DMS 273 (cell line): ENCODE results near the gene ELAC1.

Experiments used
- DNase-seq: peaks from one replicate; lab custom pipeline; 2025; ENCODE audit not compliant: unreplicated experiment; lab: John Stamatoyannopoulos, UW

Gene ELAC1

DNA sequence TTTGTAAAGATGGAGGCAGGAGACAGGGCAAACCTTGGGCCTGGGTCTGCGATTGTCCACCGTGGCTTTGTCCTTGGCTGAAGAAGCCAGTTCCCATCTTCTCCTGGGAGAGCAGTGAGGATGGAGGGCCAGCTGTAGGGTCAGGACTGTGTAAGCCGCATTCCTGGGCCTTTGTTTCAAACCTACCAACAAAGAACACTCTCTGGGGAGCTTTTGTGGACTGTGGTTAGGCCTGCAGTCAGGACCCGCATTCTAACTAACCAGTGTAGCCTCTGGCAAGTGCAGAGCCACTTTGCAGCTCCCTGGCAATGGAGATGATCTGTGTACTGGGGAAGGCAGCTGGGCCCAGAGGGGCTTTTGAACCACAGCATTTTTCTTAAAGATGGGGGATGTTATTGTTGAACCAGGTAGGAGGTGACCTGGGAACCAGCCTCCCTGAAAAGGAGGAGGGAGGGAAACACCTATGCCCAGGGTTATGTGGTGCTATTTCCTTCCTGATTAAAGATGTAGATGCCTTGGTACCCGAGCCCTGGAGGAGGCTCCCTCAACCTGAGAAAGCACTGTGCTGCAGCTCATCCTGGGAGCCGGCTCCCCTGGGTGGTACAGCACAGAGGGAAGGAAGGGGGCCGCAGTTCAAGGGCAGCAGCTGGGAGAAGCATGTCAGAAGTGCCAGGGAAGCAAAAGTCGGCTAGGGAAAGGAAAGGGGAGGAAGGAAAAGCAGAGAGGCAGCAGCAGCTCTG, 49.5 kb downstream of the ELAC1 start:
- no peak for DNase-seq

GRCh38 chr18:51020536-51020935, 52.7 kb downstream of the ELAC1 start:
- no peak for DNase-seq

- DNase-seq = no peak
Measured at GRCh38 chr18:51021226-51021965, 53.6 kb downstream of the ELAC1 start.

GRCh38 chr18:51025512-51025911, 57.7 kb downstream of the ELAC1 start:
- DNase-seq = no peak

DNA sequence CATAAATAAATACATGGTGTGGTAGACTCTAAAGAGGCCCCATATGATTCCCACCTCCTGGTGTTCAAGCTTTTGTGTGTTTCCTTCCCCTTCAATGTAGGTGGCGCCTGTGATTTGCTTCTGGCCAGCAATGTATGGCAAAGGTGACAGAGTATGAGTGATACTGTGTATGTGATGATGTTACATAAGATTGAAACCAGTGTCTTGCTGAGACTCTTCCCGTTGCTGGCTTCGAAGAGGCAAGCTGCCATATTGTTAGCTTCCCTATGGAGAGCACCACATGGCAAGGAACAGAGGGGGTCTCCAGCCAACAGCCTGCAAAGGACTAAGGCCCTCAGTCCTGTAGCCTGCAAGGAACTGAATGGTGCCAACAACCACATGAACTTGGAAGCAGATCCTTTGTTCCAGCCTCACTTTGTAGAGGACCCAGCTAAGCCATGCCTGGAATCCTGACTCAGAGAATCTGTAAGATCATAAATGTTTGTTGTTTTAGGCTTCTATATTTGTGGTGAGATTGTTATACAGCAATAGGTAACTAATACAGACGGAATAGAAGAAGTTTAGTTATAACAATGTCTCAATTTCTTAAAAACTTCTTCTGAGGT, 60.5 kb downstream of the ELAC1 start:
- DNase-seq = peak; percentile 51

GRCh38 chr18:51029378-51029693, 61.5 kb downstream of the ELAC1 start:
- DNase-seq = no peak

DNA sequence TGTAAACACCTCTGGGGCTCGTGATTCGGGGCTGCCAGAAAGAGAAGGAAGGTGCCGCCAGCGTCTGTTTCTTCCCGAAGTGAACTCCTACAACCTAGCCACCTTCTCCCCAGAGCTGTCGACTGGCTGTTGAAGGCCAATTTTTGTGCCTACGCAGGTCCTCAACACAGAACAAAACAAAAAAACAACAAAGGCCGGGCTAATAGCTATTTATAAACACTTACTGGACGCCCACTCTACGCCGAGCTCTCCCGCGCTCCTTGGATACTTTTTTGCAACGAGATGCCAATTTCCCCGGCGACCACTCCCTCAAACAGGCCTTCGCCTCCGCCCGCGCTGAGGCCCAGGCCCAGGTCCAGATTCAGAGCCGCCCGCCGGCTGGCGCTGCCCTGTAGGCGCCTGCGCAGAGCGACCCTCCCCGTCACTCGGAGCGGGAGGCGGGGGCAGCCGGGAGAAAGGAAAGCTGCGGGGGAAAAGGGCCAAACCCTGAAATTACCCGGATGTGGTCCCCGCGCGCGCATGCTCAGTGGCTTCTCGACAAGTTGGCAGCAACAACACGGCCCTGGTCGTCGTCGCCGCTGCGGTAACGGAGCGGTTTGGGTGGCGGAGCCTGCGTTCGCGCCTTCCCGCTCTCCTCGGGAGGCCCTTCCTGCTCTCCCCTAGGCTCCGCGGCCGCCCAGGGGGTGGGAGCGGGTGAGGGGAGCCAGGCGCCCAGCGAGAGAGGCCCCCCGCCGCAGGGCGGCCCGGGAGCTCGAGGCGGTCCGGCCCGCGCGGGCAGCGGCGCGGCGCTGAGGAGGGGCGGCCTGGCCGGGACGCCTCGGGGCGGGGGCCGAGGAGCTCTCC, 62.1 kb downstream of the ELAC1 start, which contains the start of gene SMAD4:
Gene SMAD4, plus strand, starts transcription at position 520 of the 843 bp plus-strand sequence. CDS start 16,834 bp downstream, outside the sequence.
- peak; percentile 98 for DNase-seq

DNA sequence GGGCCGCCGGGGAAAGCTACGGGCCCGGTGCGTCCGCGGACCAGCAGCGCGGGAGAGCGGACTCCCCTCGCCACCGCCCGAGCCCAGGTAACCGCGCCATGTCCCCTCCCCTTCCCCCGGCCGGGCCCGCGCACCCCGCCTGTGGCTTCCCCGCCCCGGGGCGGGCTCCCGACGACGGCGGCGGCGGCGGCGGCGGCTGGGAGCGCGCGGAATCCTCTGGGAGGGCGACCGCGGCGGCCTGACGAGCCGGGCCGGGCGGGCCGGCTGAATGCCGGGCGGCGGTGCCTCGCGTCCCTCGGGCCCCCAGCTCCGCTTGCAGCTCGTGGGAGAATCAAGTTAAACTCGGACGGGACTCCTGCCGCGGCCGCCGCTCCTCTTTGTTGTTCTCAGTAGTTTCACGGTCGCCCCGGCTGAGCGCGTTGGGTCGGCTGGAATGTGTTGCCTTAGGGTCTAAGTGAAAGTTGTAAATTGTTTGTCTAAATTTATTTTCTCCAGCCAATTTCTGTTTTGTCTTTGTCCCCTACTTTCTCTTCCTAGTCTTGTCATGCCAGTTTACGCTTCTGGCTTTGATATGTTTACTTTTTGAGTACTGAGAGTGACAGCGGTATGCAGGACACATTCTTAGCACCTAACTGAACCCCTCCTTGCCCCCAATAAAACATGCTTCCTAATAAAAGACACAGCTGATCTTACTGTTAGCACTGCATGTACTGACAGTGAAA, 62.9 kb downstream of the ELAC1 start:
- DNase-seq = peak; percentile 87

DNA sequence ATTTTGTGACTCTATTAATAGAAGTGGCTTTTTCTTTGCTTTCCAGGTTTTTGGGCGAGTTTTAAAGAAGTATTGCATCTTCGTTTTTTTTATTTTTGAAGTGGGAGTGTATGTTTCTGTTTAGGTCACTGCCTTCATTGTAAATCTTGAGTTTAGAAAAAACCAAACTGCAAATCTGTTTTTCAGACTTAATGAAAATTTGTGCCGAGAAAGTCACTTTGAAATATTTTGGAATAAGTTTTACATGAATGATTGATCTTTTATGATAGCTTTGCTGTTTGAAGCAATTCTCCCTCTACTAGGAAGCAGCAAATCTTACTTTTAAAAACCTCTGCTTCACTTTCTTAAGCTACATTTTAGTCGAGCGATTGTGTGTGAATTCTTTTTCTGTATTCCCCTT, 64.4 kb downstream of the ELAC1 start:
- no peak for DNase-seq

- DNase-seq = no peak
Measured at GRCh38 chr18:51037230-51037629, 69.4 kb downstream of the ELAC1 start.
